ENCODE data around the gene CYP26A1.

CYP26A1 gene

GRCh38 chr10:93061594-93062513, 11.8 kb upstream of the CYP26A1 start:
- H3K36me3 ChIP-seq (ENCODE audit: low read depth), result no peaks in the 10 kb centered on the region
- H3K9me3 ChIP-seq (ENCODE audit: severe bottlenecking), result no peaks in the 10 kb centered on the region
- no peak overlapping the region for H3K27ac ChIP-seq (ENCODE audit: poor library complexity, severe bottlenecking)
- peaks cover 48% of the 10 kb centered on the region for H3K27me3 ChIP-seq (ENCODE audit: insufficient read depth, poor library complexity, severe bottlenecking)
- no peaks in the 10 kb centered on the region for H3K4me1 ChIP-seq (ENCODE audit: insufficient read depth, poor library complexity, severe bottlenecking)
- no peak overlapping the region for H3K4me3 ChIP-seq (ENCODE audit: severe bottlenecking)
- ATAC-seq (ENCODE audit: low read depth), result peak; percentile 25; the same call in 1 of the 3 replicates
- no peak for DNase-seq (ENCODE audit: low spot score)
- no peak for TF ChIP-seq CTCF (IDR thresholded peaks at IDR 0.05; ENCODE audit: poor library complexity, severe bottlenecking)

- Histone ChIP-seq H3K9me3 (ENCODE audit: severe bottlenecking) (no peaks in the 10 kb centered on the region), H3K27me3 (ENCODE audit: insufficient read depth, poor library complexity, severe bottlenecking) (peaks cover 56% of the 10 kb centered on the region), H3K4me1 (ENCODE audit: insufficient read depth, poor library complexity, severe bottlenecking) (no peaks in the 10 kb centered on the region), H3K27ac (ENCODE audit: poor library complexity, severe bottlenecking) (no peak overlapping the region), H3K36me3 (ENCODE audit: low read depth) (no peaks in the 10 kb centered on the region), H3K4me3 (ENCODE audit: severe bottlenecking) (peak overlapping the region; percentile 8)
- TF ChIP-seq CTCF (IDR thresholded peaks at IDR 0.05; ENCODE audit: poor library complexity, severe bottlenecking), result peak; percentile 60
- no peak for DNase-seq (ENCODE audit: low spot score)
- peak; percentile 60 for ATAC-seq (ENCODE audit: low read depth)
These were observed 11.1 kb upstream of the CYP26A1 start for GRCh38 chr10:93062514-93063143.

DNA sequence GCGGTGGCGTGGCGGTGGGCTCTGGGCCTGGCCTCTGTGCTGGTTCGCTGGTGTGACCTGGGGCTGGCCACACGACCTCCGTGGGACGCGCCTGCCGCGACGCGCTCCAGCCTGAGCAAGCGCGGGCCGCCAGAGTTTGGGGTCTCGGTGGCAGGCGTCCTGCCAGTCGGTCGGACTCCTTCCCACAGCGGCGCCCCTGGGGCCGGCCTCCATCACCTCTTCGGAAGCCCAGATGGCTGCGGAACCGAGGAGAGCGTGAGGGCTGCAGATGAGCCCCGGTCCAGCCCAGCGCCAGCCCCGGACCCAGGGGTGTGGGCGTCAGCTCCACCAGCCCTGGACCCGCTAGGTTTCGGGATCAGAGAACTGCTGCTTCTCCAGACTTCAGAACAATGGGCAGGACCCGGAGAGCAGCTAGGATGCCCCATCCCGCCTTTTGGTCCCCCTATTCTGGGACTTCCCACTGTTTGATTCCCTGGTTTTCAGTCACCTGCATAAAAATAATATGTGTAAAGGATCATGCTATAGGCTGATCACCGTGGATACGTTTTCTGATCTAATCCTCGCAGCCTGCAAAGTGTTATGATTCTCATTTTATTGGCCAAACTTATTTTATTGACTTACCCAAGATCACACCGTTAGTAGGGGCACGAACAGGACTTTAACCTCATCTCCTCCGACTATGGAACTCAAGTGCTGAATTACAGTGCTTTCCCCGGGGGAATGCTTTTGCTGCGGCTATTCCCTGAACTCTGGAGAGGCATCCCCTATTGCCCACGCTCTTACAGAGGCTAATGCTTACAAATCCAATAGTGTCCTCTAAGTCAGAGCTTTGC, 10.3 kb upstream of the CYP26A1 start:
- DNase-seq (ENCODE audit: low spot score) (no peak), ATAC-seq (ENCODE audit: low read depth) (no peak)
- no peak overlapping the region for H3K4me3 ChIP-seq (ENCODE audit: severe bottlenecking)
- H3K4me1 ChIP-seq (ENCODE audit: insufficient read depth, poor library complexity, severe bottlenecking), result no peaks in the 10 kb centered on the region
- peaks cover 63% of the 10 kb centered on the region for H3K27me3 ChIP-seq (ENCODE audit: insufficient read depth, poor library complexity, severe bottlenecking)
- H3K9me3 ChIP-seq (ENCODE audit: severe bottlenecking), result no peaks in the 10 kb centered on the region
- no peak overlapping the region for H3K27ac ChIP-seq (ENCODE audit: poor library complexity, severe bottlenecking)
- H3K36me3 ChIP-seq (ENCODE audit: low read depth), result no peaks in the 10 kb centered on the region
- TF ChIP-seq CTCF (IDR thresholded peaks at IDR 0.05; ENCODE audit: poor library complexity, severe bottlenecking), result no peak

GRCh38 chr10:93063977-93064660, 9.6 kb upstream of the CYP26A1 start:
- ATAC-seq (ENCODE audit: low read depth) (no peak), DNase-seq (ENCODE audit: low spot score) (no peak)
- H3K4me1 ChIP-seq (ENCODE audit: insufficient read depth, poor library complexity, severe bottlenecking), result no peaks in the 10 kb centered on the region
- no peaks in the 10 kb centered on the region for H3K36me3 ChIP-seq (ENCODE audit: low read depth)
- H3K27me3 ChIP-seq (ENCODE audit: insufficient read depth, poor library complexity, severe bottlenecking), result peaks cover 70% of the 10 kb centered on the region
- H3K4me3 ChIP-seq (ENCODE audit: severe bottlenecking), result no peak overlapping the region
- H3K27ac ChIP-seq (ENCODE audit: poor library complexity, severe bottlenecking), result no peak overlapping the region
- no peak for TF ChIP-seq CTCF (IDR thresholded peaks at IDR 0.05; ENCODE audit: poor library complexity, severe bottlenecking)
- no peaks in the 10 kb centered on the region for H3K9me3 ChIP-seq (ENCODE audit: severe bottlenecking)
